GM19452 (cell line): ENCODE data around the gene ZNRF3.
"Not testable (repeated sequence)": the region's sequence is repeated elsewhere in the genome, so short reads cannot be mapped to it uniquely, and the experiment has no call there.

Source experiments
- ATAC-seq: cut with Tn5 transposase; IDR thresholded peaks from one replicate; pipeline ENCODE4 v1.9.1; 2021; ENCODE audit not compliant: unreplicated experiment

ZNRF3 gene

GRCh38 chr22:28905256-28905832 is 22.0 kb downstream of the ZNRF3 start:
- no peak for ATAC-seq

- ATAC-seq: no peak
Measured at GRCh38 chr22:28906312-28906711, 22.9 kb downstream of the ZNRF3 start.

GRCh38 chr22:28907311-28908008 is 24.1 kb downstream of the ZNRF3 start:
- peak; percentile 70 for ATAC-seq

- ATAC-seq: not testable (repeated sequence)
Measured at GRCh38 chr22:28908810-28909209, 25.4 kb downstream of the ZNRF3 start.

- no peak for ATAC-seq
Measured at GRCh38 chr22:28909375-28909774, 26.0 kb downstream of the ZNRF3 start.

GRCh38 chr22:28910569-28911303 is 27.4 kb downstream of the ZNRF3 start:
- ATAC-seq: no peak

GRCh38 chr22:28911304-28911690 is 27.9 kb downstream of the ZNRF3 start:
- no peak for ATAC-seq

- ATAC-seq: no peak
Measured at GRCh38 chr22:28911777-28912669, 28.7 kb downstream of the ZNRF3 start.

GRCh38 chr22:28914201-28914600 is 30.8 kb downstream of the ZNRF3 start:
- ATAC-seq: no peak

- no peak for ATAC-seq
Measured at GRCh38 chr22:28915969-28916368, 32.6 kb downstream of the ZNRF3 start.

- no peak for ATAC-seq
Measured at GRCh38 chr22:28917747-28918549, 34.6 kb downstream of the ZNRF3 start.

GRCh38 chr22:28918550-28919271 is 35.3 kb downstream of the ZNRF3 start:
- no peak for ATAC-seq

GRCh38 chr22:28920757-28921584 is 37.6 kb downstream of the ZNRF3 start:
- no peak for ATAC-seq

- ATAC-seq: no peak
Measured at GRCh38 chr22:28921585-28921879, 38.2 kb downstream of the ZNRF3 start.

GRCh38 chr22:28922540-28923244 is 39.3 kb downstream of the ZNRF3 start:
- ATAC-seq: no peak

GRCh38 chr22:28923826-28924732 is 40.7 kb downstream of the ZNRF3 start:
- no peak for ATAC-seq

GRCh38 chr22:28925916-28926315 is 42.5 kb downstream of the ZNRF3 start:
- ATAC-seq: no peak
